ENCODE measurements around the gene SCML1. TPM values are rescaled to one million over a fixed set of nuclear protein-coding genes. Genes with fewer than 3 reads are reported as not detected.

The SCML1 gene
- 10 to 100 TPM in 2 of 4 donors, 1 to 10 TPM in 2; 3.4 to 12.4 (median 7.8) TPM for total RNA-seq

- Histone ChIP-seq H3K9me3 (no peaks in the 10 kb centered on the region), H3K27ac (peak within 1 kb of the TSS; percentile 88 to 95 (median 93)), H3K27me3 (no peaks in the 10 kb centered on the region), H3K4me1 (peaks cover 0 to 22% (median 0%) of the 10 kb centered on the region in 3 donors), H3K36me3 (peaks cover 0 to 4% of the 10 kb centered on the region in 2 donors), H3K4me3 (peak within 1 kb of the TSS; percentile 61)
- peak; percentile 85 for TF ChIP-seq POLR2AphosphoS5 (IDR thresholded peaks at IDR 0.05)
- no peak for TF ChIP-seq CTCF (IDR thresholded peaks at IDR 0.05)
- peak; percentile 45 to 60 for TF ChIP-seq POLR2A (IDR thresholded peaks at IDR 0.05)
- TF ChIP-seq EP300 (IDR thresholded peaks at IDR 0.05) = no peak
- ATAC-seq = peak; percentile 95
- 30% methylated on average over 16 of the region's 67 CpGs; no CpG with 5 or more reads in 1 of the 2 donors for WGBS, 2 donors (ENCODE audit: low coverage in 1 of 2)
Observed at GRCh38 chrX:17736856-17737709, at the start of gene SCML1. SCML1 (plus strand) TSS chrX:17737493; CDS start chrX:17744187, 6,694 bp downstream.

- ATAC-seq = no peak
- H3K9me3 ChIP-seq = no peaks in the 10 kb centered on the region
- no peak overlapping the region for H3K27ac ChIP-seq
- WGBS, 2 donors (ENCODE audit: low coverage in 1 of 2) = 82% methylated on average over 5 of the region's 14 CpGs; no CpG with 5 or more reads in 1 of the 2 donors
- H3K27me3 ChIP-seq = no peaks in the 10 kb centered on the region
- H3K36me3 ChIP-seq = no peaks in the 10 kb centered on the region
- no peak overlapping the region for H3K4me3 ChIP-seq
- TF ChIP-seq EP300 (IDR thresholded peaks at IDR 0.05) (no peak), CTCF (IDR thresholded peaks at IDR 0.05) (no peak), POLR2AphosphoS5 (IDR thresholded peaks at IDR 0.05) (no peak), POLR2A (IDR thresholded peaks at IDR 0.05) (no peak)
- peaks cover 0 to 7% (median 0%) of the 10 kb centered on the region in 3 donors for H3K4me1 ChIP-seq
Observed at GRCh38 chrX:17687648-17688047, 49.6 kb upstream of the SCML1 start.

DNA sequence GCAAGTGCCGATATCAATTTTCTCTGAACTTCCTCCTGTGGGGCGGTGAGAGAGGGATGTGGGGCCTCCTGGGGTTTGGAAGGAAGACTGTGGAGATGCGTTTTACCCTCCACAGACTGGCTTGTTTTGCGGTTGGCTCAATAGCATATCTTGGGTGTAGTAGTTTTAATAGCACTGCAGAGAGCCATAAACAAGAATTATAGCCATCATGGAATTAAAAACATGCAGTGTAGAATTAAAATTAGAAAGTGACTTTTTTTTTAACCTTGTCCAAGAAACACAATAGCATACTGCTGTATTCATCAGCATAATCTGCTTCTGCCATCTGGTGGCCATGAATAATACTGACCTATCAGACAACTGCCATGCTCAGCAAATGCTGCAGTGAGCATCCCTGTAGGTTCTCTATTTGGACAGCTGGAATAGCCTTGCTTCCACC lies 47.3 kb upstream of the SCML1 start:
- Histone ChIP-seq H3K4me1 (peaks cover 0 to 7% (median 0%) of the 10 kb centered on the region in 3 donors), H3K27me3 (no peaks in the 10 kb centered on the region), H3K27ac (no peak overlapping the region), H3K36me3 (peaks cover 0 to 7% of the 10 kb centered on the region in 2 donors), H3K4me3 (no peak overlapping the region), H3K9me3 (no peaks in the 10 kb centered on the region)
- no peak for TF ChIP-seq POLR2A (IDR thresholded peaks at IDR 0.05)
- TF ChIP-seq POLR2AphosphoS5 (IDR thresholded peaks at IDR 0.05) = peak; percentile 17
- no peak for TF ChIP-seq EP300 (IDR thresholded peaks at IDR 0.05)
- TF ChIP-seq CTCF (IDR thresholded peaks at IDR 0.05) = peak; percentile 40 to 75 (median 71)
- 30 to 37% methylated on average over 3 to 4 of the region's 4 CpGs for WGBS, 2 donors (ENCODE audit: low coverage in 1 of 2)
- peak; percentile 71 for ATAC-seq

- Histone ChIP-seq H3K9me3 (no peaks in the 10 kb centered on the region), H3K4me3 (no peak overlapping the region), H3K36me3 (peaks cover 0 to 7% of the 10 kb centered on the region in 2 donors), H3K27me3 (no peaks in the 10 kb centered on the region), H3K4me1 (peaks cover 0 to 7% (median 0%) of the 10 kb centered on the region in 3 donors), H3K27ac (no peak overlapping the region)
- no peak for ATAC-seq
- TF ChIP-seq EP300 (IDR thresholded peaks at IDR 0.05) = no peak
- TF ChIP-seq POLR2AphosphoS5 (IDR thresholded peaks at IDR 0.05) = no peak
- no peak for TF ChIP-seq POLR2A (IDR thresholded peaks at IDR 0.05)
- no peak for TF ChIP-seq CTCF (IDR thresholded peaks at IDR 0.05)
- WGBS, 2 donors (ENCODE audit: low coverage in 1 of 2) = 45 to 100% methylated on average over 2 of the region's 5 CpGs
Observed at GRCh38 chrX:17692709-17693346, 44.5 kb upstream of the SCML1 start.
